ENCODE data around the gene RPRD2. TPM values are rescaled to one million over a fixed set of nuclear protein-coding genes. Genes with fewer than 3 reads are reported as not detected.
"Not testable (repeated sequence)": the region's sequence is repeated elsewhere in the genome, so short reads cannot be mapped to it uniquely, and the experiment has no call there.

RPRD2 gene
- polyA plus RNA-seq (2012; ENCODE audit: missing spikeins): 9.0 TPM

GRCh38 chr1:150363426-150364230 is at the start of gene RPRD2:
Gene RPRD2 (plus strand): TSS chr1:150364147. CDS start chr1:150364715, 568 bp downstream.
- TF ChIP-seq TAF1 (IDR thresholded peaks at IDR 0.05; ENCODE audit: borderline replicate concordance, low read depth, low read length): peak; percentile 98
- TF ChIP-seq POLR2A (IDR thresholded peaks at IDR 0.05; ENCODE audit: low read depth, low read length): peak; percentile 93
- peak; percentile 92 for TF ChIP-seq POLR2AphosphoS5 (IDR thresholded peaks at IDR 0.05; ENCODE audit: low read depth, low read length)
- peak; percentile 94 for FAIRE-seq
- peak; percentile 86 for DNase-seq (ENCODE audit: insufficient read length)

DNA sequence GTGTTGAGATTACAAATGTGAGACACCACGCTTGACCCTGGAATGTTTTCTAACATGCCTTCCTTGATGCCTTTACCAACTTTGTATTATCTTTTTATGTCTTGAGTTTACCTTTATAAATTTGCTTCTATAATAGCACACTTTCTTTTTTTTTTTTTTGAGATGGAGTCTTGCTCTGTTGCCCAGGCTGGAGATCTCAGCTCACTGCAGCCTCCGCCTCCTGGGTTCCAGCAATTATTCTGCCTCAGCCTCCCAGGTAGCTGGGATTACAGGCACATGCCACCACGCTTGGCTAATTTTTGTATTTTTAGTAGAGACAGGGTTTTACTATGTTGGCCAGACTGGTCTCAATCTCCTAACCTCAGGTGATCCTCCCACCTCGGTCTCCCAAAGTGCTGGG is 49.3 kb upstream of the RPRD2 start:
- FAIRE-seq; DNase-seq (ENCODE audit: insufficient read length): not testable (repeated sequence)

GRCh38 chr1:150320667-150320978 is 43.3 kb upstream of the RPRD2 start:
- DNase-seq (ENCODE audit: insufficient read length): no peak
- TF ChIP-seq TAF1 (IDR thresholded peaks at IDR 0.05; ENCODE audit: borderline replicate concordance, low read depth, low read length) (no peak), POLR2A (IDR thresholded peaks at IDR 0.05; ENCODE audit: low read depth, low read length) (no peak), POLR2AphosphoS5 (IDR thresholded peaks at IDR 0.05; ENCODE audit: low read depth, low read length) (no peak)

GRCh38 chr1:150321826-150322166 is 42.2 kb upstream of the RPRD2 start:
- peak; percentile 27 for FAIRE-seq
- DNase-seq (ENCODE audit: insufficient read length): no peak
- TF ChIP-seq POLR2A (IDR thresholded peaks at IDR 0.05; ENCODE audit: low read depth, low read length) (no peak), TAF1 (IDR thresholded peaks at IDR 0.05; ENCODE audit: borderline replicate concordance, low read depth, low read length) (no peak), POLR2AphosphoS5 (IDR thresholded peaks at IDR 0.05; ENCODE audit: low read depth, low read length) (no peak)

More at GRCh38 chr1:150320667-150320978, 43.3 kb upstream of the RPRD2 start:
- FAIRE-seq: no peak

DNA sequence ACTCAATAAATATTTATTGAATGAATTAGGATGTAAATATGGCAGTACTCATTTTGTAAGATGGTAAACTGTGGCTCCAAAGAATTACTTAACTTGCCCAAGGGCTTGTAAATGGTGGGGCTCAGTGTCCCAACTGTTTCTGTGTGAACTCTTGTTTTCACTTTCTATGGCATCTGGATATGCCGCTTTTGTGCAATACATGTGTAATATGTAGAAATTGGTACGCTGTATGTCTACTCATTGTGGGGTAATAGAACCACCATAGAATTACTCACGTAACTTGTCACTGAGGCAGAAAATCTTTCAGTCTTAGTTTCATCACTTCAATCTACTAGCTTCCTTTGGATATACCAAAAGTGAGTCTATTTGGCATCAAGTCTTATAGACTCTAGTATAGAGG is 41.6 kb upstream of the RPRD2 start:
- FAIRE-seq: peak; percentile 48
- no peak for DNase-seq (ENCODE audit: insufficient read length)
- TF ChIP-seq POLR2A (IDR thresholded peaks at IDR 0.05; ENCODE audit: low read depth, low read length) (no peak), TAF1 (IDR thresholded peaks at IDR 0.05; ENCODE audit: borderline replicate concordance, low read depth, low read length) (no peak), POLR2AphosphoS5 (IDR thresholded peaks at IDR 0.05; ENCODE audit: low read depth, low read length) (no peak; the same call in 1 of the 2 replicates)

DNA sequence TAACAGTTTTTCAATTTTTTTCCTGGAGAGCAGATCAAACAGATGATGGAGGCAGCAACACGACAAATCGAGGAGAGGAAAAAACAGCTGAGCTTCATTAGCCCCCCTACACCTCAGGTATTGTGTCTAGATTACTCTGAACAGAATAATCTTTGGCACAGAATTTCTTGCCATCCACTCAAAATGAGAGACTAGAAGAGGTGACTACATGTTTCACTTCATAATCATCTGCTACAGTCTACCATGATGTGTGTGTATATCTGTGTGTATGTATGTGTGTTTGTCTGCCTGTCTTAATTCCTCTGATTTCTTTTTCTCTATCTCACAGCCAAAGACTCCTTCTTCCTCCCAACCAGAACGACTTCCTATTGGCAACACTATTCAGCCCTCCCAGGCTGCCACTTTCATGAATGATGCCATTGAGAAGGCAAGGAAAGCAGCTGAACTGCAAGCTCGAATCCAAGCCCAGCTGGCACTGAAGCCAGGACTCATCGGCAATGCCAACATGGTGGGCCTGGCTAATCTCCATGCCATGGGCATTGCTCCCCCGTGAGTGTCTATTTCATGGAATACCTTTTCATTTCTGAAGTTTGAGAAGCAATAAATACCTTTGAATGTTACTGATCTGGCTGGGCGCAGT is 31.2 kb upstream of the RPRD2 start:
- TF ChIP-seq POLR2A (IDR thresholded peaks at IDR 0.05; ENCODE audit: low read depth, low read length) (no peak), TAF1 (IDR thresholded peaks at IDR 0.05; ENCODE audit: borderline replicate concordance, low read depth, low read length) (no peak), POLR2AphosphoS5 (IDR thresholded peaks at IDR 0.05; ENCODE audit: low read depth, low read length) (no peak)
- DNase-seq (ENCODE audit: insufficient read length): no peak
- FAIRE-seq: no peak

DNA sequence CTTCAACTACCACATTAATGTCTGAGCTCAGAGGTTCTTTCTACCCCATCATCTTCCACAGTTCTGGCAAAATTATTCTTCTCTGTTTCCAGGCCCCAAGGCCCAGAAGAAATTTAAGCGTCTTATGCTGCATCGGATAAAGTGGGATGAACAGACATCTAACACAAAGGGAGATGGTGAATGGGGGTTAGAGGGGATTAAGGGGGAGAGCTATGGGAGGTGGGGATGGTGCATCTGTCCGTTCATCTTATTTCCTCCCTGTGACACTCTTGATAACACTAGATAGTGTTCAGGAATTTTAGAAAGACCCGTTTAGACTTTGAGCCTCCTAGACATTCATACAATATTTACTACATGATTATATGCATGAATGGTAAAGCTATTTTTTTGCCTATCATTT is 17.6 kb upstream of the RPRD2 start:
- TF ChIP-seq POLR2AphosphoS5 (IDR thresholded peaks at IDR 0.05; ENCODE audit: low read depth, low read length): no peak
- TF ChIP-seq POLR2A (IDR thresholded peaks at IDR 0.05; ENCODE audit: low read depth, low read length): no peak
- TF ChIP-seq TAF1 (IDR thresholded peaks at IDR 0.05; ENCODE audit: borderline replicate concordance, low read depth, low read length): no peak
- FAIRE-seq: no peak
- no peak for DNase-seq (ENCODE audit: insufficient read length)

DNA sequence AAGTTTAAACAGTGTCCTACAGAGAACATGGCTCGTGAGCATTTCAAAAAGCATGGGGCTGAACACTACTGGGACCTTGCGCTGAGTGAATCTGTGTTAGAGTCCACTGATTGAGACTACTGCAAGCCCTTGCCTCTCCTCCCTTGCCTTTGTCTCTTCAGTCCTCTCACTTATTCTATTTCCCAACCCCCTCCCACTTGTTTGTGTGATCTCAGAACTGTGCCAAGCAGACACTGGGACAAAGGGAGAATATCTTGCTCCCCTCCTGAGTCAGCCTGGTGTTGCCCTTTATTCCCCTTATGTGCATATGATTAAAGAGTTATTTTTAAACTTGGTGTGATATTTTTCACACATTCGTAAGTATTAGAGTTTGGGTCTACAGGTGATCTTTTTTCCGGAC is 11.1 kb upstream of the RPRD2 start:
- TF ChIP-seq POLR2A (IDR thresholded peaks at IDR 0.05; ENCODE audit: low read depth, low read length) (no peak), TAF1 (IDR thresholded peaks at IDR 0.05; ENCODE audit: borderline replicate concordance, low read depth, low read length) (no peak), POLR2AphosphoS5 (IDR thresholded peaks at IDR 0.05; ENCODE audit: low read depth, low read length) (no peak)
- FAIRE-seq: no peak
- DNase-seq (ENCODE audit: insufficient read length): no peak

DNA sequence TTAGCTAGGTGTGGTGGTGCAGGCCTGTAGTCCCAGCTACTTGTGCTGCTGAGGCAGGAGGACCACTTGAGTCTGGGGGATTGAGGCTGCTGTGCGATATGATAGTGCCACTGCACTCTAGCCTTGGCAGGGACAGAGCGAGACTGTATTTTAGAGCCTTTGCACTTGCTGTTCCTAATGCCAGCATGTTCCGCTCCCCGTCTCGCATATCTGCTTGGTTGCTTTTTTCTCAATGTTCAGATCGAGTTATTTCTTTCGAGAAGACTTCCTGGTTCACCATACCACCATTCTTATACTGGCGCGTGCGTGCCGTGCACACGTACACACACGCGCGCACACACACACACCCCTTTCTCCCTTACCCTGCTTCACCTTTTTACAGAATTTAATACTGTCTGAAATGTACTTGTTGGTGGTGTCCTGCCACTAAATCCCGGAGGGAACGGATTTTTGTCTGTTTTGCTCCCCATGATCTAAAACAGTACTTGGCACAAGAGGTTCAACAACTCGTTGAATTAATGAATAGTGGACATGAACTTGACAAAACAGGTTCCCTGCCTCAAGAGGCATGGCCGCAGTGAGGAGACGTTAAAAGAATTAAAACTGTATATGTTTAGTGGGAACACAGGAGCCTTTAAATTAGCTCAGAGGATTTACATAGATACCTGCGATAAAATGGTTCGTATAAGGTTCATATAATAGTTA is 1.1 kb upstream of the RPRD2 start:
- DNase-seq (ENCODE audit: insufficient read length) (no peak), FAIRE-seq (peak; percentile 14)
- TF ChIP-seq POLR2AphosphoS5 (IDR thresholded peaks at IDR 0.05; ENCODE audit: low read depth, low read length) (no peak), POLR2A (IDR thresholded peaks at IDR 0.05; ENCODE audit: low read depth, low read length) (no peak), TAF1 (IDR thresholded peaks at IDR 0.05; ENCODE audit: borderline replicate concordance, low read depth, low read length) (no peak)

DNA sequence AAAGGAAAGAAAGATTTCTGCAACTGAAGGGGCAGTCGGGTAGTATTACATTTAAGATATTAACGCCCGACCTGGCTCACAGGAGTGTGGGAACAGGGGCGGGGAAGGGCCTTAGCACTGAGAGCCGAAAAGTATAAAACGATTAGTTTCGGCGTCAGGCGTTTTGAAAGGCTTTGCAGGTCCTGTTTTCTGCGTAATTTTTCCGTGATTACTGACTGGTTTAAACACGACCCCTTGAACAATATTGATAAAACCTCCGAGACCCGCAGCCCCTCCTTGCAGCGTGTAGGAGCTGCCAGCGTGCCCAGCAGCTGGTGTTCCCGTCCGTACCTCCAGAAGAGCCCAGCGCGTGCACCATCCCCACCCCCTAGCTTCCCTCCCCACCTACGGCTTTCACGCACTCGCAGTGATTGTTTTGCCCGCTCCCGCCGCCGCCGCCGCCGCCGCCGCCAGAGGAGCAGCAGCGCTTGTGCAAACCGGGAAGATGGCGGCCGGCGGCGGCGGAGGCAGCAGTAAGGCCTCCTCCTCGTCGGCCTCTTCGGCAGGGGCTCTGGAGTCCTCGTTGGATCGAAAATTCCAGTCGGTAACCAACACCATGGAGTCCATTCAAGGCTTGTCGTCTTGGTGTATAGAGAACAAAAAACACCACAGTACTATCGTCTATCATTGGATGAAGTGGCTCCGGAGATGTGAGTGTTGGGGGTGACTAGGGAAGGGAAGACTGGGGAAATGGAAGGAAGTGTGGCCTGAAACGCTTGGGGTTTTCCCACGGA is 470 bp downstream of the RPRD2 start:
- FAIRE-seq (no peak), DNase-seq (ENCODE audit: insufficient read length) (peak; percentile 19)
- TF ChIP-seq POLR2A (IDR thresholded peaks at IDR 0.05; ENCODE audit: low read depth, low read length) (peak; percentile 79; the same call in 1 of the 2 replicates), TAF1 (IDR thresholded peaks at IDR 0.05; ENCODE audit: borderline replicate concordance, low read depth, low read length) (peak; percentile 78), POLR2AphosphoS5 (IDR thresholded peaks at IDR 0.05; ENCODE audit: low read depth, low read length) (peak; percentile 79)

GRCh38 chr1:150365941-150366340 is 2.0 kb downstream of the RPRD2 start:
- no peak for FAIRE-seq
- DNase-seq (ENCODE audit: insufficient read length): no peak
- TF ChIP-seq POLR2A (IDR thresholded peaks at IDR 0.05; ENCODE audit: low read depth, low read length): no peak
- TF ChIP-seq POLR2AphosphoS5 (IDR thresholded peaks at IDR 0.05; ENCODE audit: low read depth, low read length): no peak
- TF ChIP-seq TAF1 (IDR thresholded peaks at IDR 0.05; ENCODE audit: borderline replicate concordance, low read depth, low read length): no peak
